Measurements from ENCODE around the gene KANSL1. TPM values are rescaled to one million over a fixed set of nuclear protein-coding genes. Genes with fewer than 3 reads are reported as not detected.

The KANSL1 gene
- total RNA-seq, 1 experiment from 2014 or later: 52.5 TPM

- TF ChIP-seq, protein P1, sequence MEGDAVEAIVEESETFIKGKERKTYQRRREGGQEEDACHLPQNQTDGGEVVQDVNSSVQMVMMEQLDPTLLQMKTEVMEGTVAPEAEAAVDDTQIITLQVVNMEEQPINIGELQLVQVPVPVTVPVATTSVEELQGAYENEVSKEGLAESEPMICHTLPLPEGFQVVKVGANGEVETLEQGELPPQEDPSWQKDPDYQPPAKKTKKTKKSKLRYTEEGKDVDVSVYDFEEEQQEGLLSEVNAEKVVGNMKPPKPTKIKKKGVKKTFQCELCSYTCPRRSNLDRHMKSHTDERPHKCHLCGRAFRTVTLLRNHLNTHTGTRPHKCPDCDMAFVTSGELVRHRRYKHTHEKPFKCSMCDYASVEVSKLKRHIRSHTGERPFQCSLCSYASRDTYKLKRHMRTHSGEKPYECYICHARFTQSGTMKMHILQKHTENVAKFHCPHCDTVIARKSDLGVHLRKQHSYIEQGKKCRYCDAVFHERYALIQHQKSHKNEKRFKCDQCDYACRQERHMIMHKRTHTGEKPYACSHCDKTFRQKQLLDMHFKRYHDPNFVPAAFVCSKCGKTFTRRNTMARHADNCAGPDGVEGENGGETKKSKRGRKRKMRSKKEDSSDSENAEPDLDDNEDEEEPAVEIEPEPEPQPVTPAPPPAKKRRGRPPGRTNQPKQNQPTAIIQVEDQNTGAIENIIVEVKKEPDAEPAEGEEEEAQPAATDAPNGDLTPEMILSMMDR (conservative IDR thresholded peaks at IDR 0.05): no peak
- no peak for TF ChIP-seq EZH2 (IDR thresholded peaks at IDR 0.05; ENCODE audit: low read depth)
- H3K4me1 ChIP-seq (replicated peaks; ENCODE audit: insufficient read depth): no peaks in the 10 kb centered on the region
- BruUV-seq (replicated peaks): no TSS peak
- no peak for DNase-seq
- ChIA-PET POLR2A (ENCODE audit: unreplicated experiment) (no interaction called here), CTCF (interaction anchor here (0.6 kb wide), 1 partner anchor 13 kb away, joined by 3 read pairs; no protein-coding TSS in a partner anchor)
- H2AFZ ChIP-seq: no peak overlapping the region
- H3K4me3 ChIP-seq: no peak overlapping the region
- no peak overlapping the region for H3K27ac ChIP-seq
- peaks cover 82% of the 10 kb centered on the region for H4K20me1 ChIP-seq (ENCODE audit: insufficient read depth)
- H3K79me2 ChIP-seq (ENCODE audit: low read depth): peaks cover 91% of the 10 kb centered on the region
- peaks cover 21% of the 10 kb centered on the region; the same call in 1 of the 2 replicates for H3F3A ChIP-seq (ENCODE audit: insufficient read depth, low read depth)
- H3K9me3 ChIP-seq (ENCODE audit: insufficient read depth, low read depth): no peaks in the 10 kb centered on the region
- no peaks in the 10 kb centered on the region for H3K9me2 ChIP-seq (ENCODE audit: insufficient read depth)
- H3K4me2 ChIP-seq: no peak overlapping the region
- no peaks in the 10 kb centered on the region for H3K27me3 ChIP-seq (ENCODE audit: insufficient read depth, low read depth)
- peaks cover 17% of the 10 kb centered on the region; the same call in 1 of the 2 replicates for H3K36me3 ChIP-seq (ENCODE audit: low read depth)
- intact Hi-C loops (cut with micrococcal nuclease; ENCODE audit: unreplicated experiment): no loop called here
These were observed 107.7 kb downstream of the KANSL1 start for GRCh38 chr17:46085522-46085921.

DNA sequence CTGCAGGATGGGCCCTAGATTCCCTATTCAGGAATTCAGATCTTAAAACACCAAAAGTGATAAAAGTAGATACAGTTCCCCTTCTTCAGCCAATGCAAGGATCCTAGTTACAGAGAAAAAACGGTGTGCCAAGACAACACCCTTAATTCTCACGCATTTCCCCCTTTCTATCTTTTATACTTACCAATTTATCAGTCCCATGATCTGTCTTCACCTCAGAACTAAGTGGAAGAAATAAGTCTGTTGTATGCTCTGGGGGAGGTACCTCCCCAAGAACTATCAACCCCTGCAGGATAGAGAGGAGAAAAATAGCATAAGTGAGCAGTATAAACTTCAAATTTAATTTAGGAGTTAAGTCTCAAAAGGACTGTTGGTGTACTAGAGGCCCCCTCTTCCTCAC lies 111.0 kb downstream of the KANSL1 start:
- Histone ChIP-seq H3K4me3 (no peak overlapping the region), H3K9me3 (ENCODE audit: insufficient read depth, low read depth) (no peaks in the 10 kb centered on the region), H3K9me2 (ENCODE audit: insufficient read depth) (no peaks in the 10 kb centered on the region), H3K4me2 (no peak overlapping the region), H2AFZ (no peak overlapping the region), H3K36me3 (ENCODE audit: low read depth) (peaks cover 13% of the 10 kb centered on the region; the same call in 1 of the 2 replicates), H3K27ac (no peak overlapping the region), H3F3A (ENCODE audit: insufficient read depth, low read depth) (peaks cover 32% of the 10 kb centered on the region; the same call in 1 of the 2 replicates), H3K79me2 (ENCODE audit: low read depth) (peaks cover 83% of the 10 kb centered on the region), H4K20me1 (ENCODE audit: insufficient read depth) (peaks cover 57% of the 10 kb centered on the region), H3K4me1 (replicated peaks; ENCODE audit: insufficient read depth) (no peaks in the 10 kb centered on the region), H3K27me3 (ENCODE audit: insufficient read depth, low read depth) (no peaks in the 10 kb centered on the region)
- ChIA-PET CTCF (no interaction called here), POLR2A (ENCODE audit: unreplicated experiment) (no interaction called here)
- TF ChIP-seq EZH2 (IDR thresholded peaks at IDR 0.05; ENCODE audit: low read depth): no peak
- TF ChIP-seq, protein P1 (conservative IDR thresholded peaks at IDR 0.05): no peak
- no peak for DNase-seq
- intact Hi-C loops (cut with micrococcal nuclease; ENCODE audit: unreplicated experiment): no loop called here
- BruUV-seq (replicated peaks): no TSS peak

DNA sequence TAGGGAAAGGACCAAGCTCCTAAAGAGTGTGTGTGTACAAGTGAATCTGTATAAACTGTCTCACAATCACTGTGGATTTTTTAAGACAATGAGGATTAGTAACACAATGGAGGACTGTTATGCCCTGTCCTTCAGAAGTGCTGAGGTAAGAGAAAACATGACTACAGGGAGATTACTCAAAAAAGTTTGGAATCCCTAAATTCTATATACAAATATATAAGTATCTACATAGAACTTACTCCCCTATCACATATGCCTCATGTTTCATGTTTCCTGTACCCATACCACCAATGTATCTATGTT lies 112.3 kb downstream of the KANSL1 start:
- TF ChIP-seq, protein P1 (conservative IDR thresholded peaks at IDR 0.05): no peak
- TF ChIP-seq EZH2 (IDR thresholded peaks at IDR 0.05; ENCODE audit: low read depth): no peak
- intact Hi-C loops (cut with micrococcal nuclease; ENCODE audit: unreplicated experiment): no loop called here
- Histone ChIP-seq H3F3A (ENCODE audit: insufficient read depth, low read depth) (peaks cover 39% of the 10 kb centered on the region; the same call in 1 of the 2 replicates), H4K20me1 (ENCODE audit: insufficient read depth) (peaks cover 54% of the 10 kb centered on the region), H3K4me2 (no peak overlapping the region), H3K27ac (no peak overlapping the region), H3K9me2 (ENCODE audit: insufficient read depth) (no peaks in the 10 kb centered on the region), H2AFZ (no peak overlapping the region), H3K4me1 (replicated peaks; ENCODE audit: insufficient read depth) (no peaks in the 10 kb centered on the region), H3K4me3 (no peak overlapping the region), H3K36me3 (ENCODE audit: low read depth) (peaks cover 16% of the 10 kb centered on the region; the same call in 1 of the 2 replicates), H3K9me3 (ENCODE audit: insufficient read depth, low read depth) (no peaks in the 10 kb centered on the region), H3K27me3 (ENCODE audit: insufficient read depth, low read depth) (no peaks in the 10 kb centered on the region), H3K79me2 (ENCODE audit: low read depth) (peaks cover 71% of the 10 kb centered on the region)
- BruUV-seq (replicated peaks): no TSS peak
- POLR2A ChIA-PET (ENCODE audit: unreplicated experiment): no interaction called here
- DNase-seq: no peak
- CTCF ChIA-PET: no interaction called here

Data from PC-9 (cell line).